HepG2 (cell line): ENCODE data around the gene RXFP1. TPM values are rescaled to one million over a fixed set of nuclear protein-coding genes. Genes with fewer than 3 reads are reported as not detected.

Experiments
- BHLHE40 ChIP-seq: IDR thresholded peaks from 2 replicates; pipeline ENCODE4 v1.6.1; 2011; ENCODE audit warnings: low read length, improper control_type of control experiment
- BORCS8-MEF2B ChIP-seq: sonication (generic); formaldehyde crosslinking; IDR thresholded peaks from 2 replicates; pipeline ENCODE4 v1.8.0; 2022; ENCODE audit warnings: mild to moderate bottlenecking, missing genetic modification reagents
- CENPX ChIP-seq: sonication (generic); formaldehyde crosslinking; IDR thresholded peaks from 2 replicates; pipeline ENCODE4 v1.9.0; 2021; ENCODE audit warnings: mild to moderate bottlenecking, missing genetic modification reagents, moderate library complexity
- DBP ChIP-seq: sonication (generic); formaldehyde crosslinking; IDR thresholded peaks from 2 replicates; pipeline ENCODE4 v1.4.0; 2020; ENCODE audit warnings: missing genetic modification reagents; ENCODE audit errors: not compliant biosample characterization
- FOXC1 ChIP-seq: sonication (generic); formaldehyde crosslinking; IDR thresholded peaks from 2 replicates; pipeline ENCODE4 v1.8.0; 2022; ENCODE audit warnings: mild to moderate bottlenecking, missing genetic modification reagents, borderline replicate concordance
- LBX2 ChIP-seq: sonication (generic); formaldehyde crosslinking; IDR thresholded peaks from 2 replicates; pipeline ENCODE4 v1.5.0; 2020; ENCODE audit warnings: missing genetic modification reagents, mild to moderate bottlenecking, borderline replicate concordance
- MBD4 ChIP-seq: IDR thresholded peaks from 2 replicates; pipeline ENCODE4 v1.6.1; 2012; ENCODE audit warnings: low read length, inconsistent platforms, borderline replicate concordance
- NKX3-1 ChIP-seq: sonication (generic); formaldehyde crosslinking; IDR thresholded peaks from 2 replicates; pipeline ENCODE4 v1.5.0; 2020; ENCODE audit warnings: missing genetic modification reagents
- RFXAP ChIP-seq: sonication (generic); formaldehyde crosslinking; IDR thresholded peaks from 2 replicates; pipeline ENCODE4 v1.4.0; 2020; ENCODE audit warnings: missing genetic modification reagents, borderline replicate concordance
- RNF219 ChIP-seq: sonication (generic); formaldehyde crosslinking; IDR thresholded peaks from 2 replicates; pipeline ENCODE4 v1.5.0; 2020; ENCODE audit warnings: mild to moderate bottlenecking, missing genetic modification reagents
- SIX4 ChIP-seq: sonication (generic); formaldehyde crosslinking; IDR thresholded peaks from 2 replicates; pipeline ENCODE4 v1.4.0; 2020; ENCODE audit warnings: missing genetic modification reagents
- ZBTB3 ChIP-seq: sonication (generic); formaldehyde crosslinking; IDR thresholded peaks from 2 replicates; pipeline ENCODE4 v1.4.0; 2020; ENCODE audit warnings: low read depth, mild to moderate bottlenecking, moderate library complexity, missing genetic modification reagents, borderline replicate concordance
- ZNF18 ChIP-seq: sonication (generic); formaldehyde crosslinking; IDR thresholded peaks from 2 replicates; pipeline ENCODE4 v1.8.0; 2022; ENCODE audit warnings: mild to moderate bottlenecking, missing genetic modification reagents; ENCODE audit not compliant: insufficient replicate concordance
- ZNF280D ChIP-seq: sonication (generic); formaldehyde crosslinking; IDR thresholded peaks from 2 replicates; pipeline ENCODE4 v1.5.1; 2020; ENCODE audit warnings: mild to moderate bottlenecking, missing genetic modification reagents
- ZNF564 ChIP-seq: sonication (generic); formaldehyde crosslinking; IDR thresholded peaks from 2 replicates; pipeline ENCODE4 v1.8.1; 2023; ENCODE audit warnings: mild to moderate bottlenecking, missing genetic modification reagents
- ZNF761 ChIP-seq: sonication (generic); formaldehyde crosslinking; conservative IDR thresholded peaks from 2 replicates; pipeline ENCODE4 v1.4.0; 2020; ENCODE audit warnings: mild to moderate bottlenecking, missing genetic modification reagents
- ZSCAN29 ChIP-seq: sonication (generic); formaldehyde crosslinking; conservative IDR thresholded peaks from 2 replicates; pipeline ENCODE4 v1.4.0; 2020; ENCODE audit warnings: mild to moderate bottlenecking, missing genetic modification reagents
- polyA plus RNA-seq, 8 experiments: library from polyadenylated mRNA; depleted of rRNA in 3 of 8; stranded (reverse) in 7 of 8; unstranded in 1 of 8; fragments of >200 nt; fragmentation: Illumina TruSeq in 4 of 8; extraction: Trizol in 4 of 8; gene quantifications; 2 replicates each; pipeline versions ENCODE4 v1.2.1 to v1.2.3, GENCODE V29; 2011 to 2016; ENCODE audit warnings: low read depth in 4 of 8, missing spikeins in 1 of 8, mixed read lengths in 1 of 8; ENCODE audit not compliant: insufficient read depth in 1 of 8
- total RNA-seq, 5 experiments: library from RNA; depleted of rRNA; stranded (reverse); fragments of >200 nt; fragmentation: Illumina TruSeq; extraction: Trizol; gene quantifications; 2 replicates each; pipeline ENCODE4 v1.2.3, GENCODE V29; 2016; ENCODE audit warnings: low read depth in 1 of 5
- TF ChIP-seq, protein P1 (sequence below): sonication (generic); formaldehyde crosslinking; IDR thresholded peaks from 2 replicates; pipeline ENCODE4 v1.5.0; 2020; ENCODE audit warnings: mild to moderate bottlenecking, missing genetic modification reagents

The RXFP1 gene
- total and polyA plus RNA-seq, 2 of the 13 experiments (the other 11 are each of a cell fraction or from before 2014, with no cell fraction given): not detected

GRCh38 chr4:158671915-158672806 lies 150.5 kb downstream of the RXFP1 start, which contains the start of gene ETFDH (continued):
- TF ChIP-seq NKX3-1 (CRISPR knock-in tag): 0 out of 2 replicates have a peak, but pooled peaks have one; percentile 21
- TF ChIP-seq MBD4: no peak
- peak; percentile 95 for TF ChIP-seq RFXAP (CRISPR knock-in tag)
- TF ChIP-seq CENPX (CRISPR knock-in tag): no peak
- peak; percentile 5 for TF ChIP-seq DBP (CRISPR knock-in tag)
- TF ChIP-seq ZBTB3 (CRISPR knock-in tag): no peak
- TF ChIP-seq ZNF280D (CRISPR knock-in tag): peak; percentile 77
- TF ChIP-seq SIX4 (CRISPR knock-in tag): peak; percentile 77; the same call in 1 of the 2 replicates
- 0 out of 2 replicates have a peak, but pooled peaks have one; percentile 79 for TF ChIP-seq BORCS8-MEF2B (CRISPR knock-in tag)
- TF ChIP-seq ZNF761 (CRISPR knock-in tag): 0 out of 2 replicates have a peak, but pooled peaks have one; percentile 73
- no peak for TF ChIP-seq RNF219 (CRISPR knock-in tag)
- TF ChIP-seq BHLHE40: no peak
- TF ChIP-seq LBX2 (CRISPR knock-in tag): no peak
- TF ChIP-seq ZNF18 (CRISPR knock-in tag): peak; percentile 43
- TF ChIP-seq, protein P1, sequence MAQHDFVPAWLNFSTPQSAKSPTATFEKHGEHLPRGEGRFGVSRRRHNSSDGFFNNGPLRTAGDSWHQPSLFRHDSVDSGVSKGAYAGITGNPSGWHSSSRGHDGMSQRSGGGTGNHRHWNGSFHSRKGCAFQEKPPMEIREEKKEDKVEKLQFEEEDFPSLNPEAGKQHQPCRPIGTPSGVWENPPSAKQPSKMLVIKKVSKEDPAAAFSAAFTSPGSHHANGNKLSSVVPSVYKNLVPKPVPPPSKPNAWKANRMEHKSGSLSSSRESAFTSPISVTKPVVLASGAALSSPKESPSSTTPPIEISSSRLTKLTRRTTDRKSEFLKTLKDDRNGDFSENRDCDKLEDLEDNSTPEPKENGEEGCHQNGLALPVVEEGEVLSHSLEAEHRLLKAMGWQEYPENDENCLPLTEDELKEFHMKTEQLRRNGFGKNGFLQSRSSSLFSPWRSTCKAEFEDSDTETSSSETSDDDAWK (CRISPR knock-in tag): no peak
- peak; percentile 89 for TF ChIP-seq ZNF564 (CRISPR knock-in tag)
- no peak; the same call in 1 of the 2 replicates for TF ChIP-seq FOXC1 (CRISPR knock-in tag)
- no peak for TF ChIP-seq ZSCAN29 (CRISPR knock-in tag)
